Activated CD4-positive, alpha-beta memory T cell treated with anti-CD3 and anti-CD28 coated beads for 36 hours (primary cell): ENCODE results near the gene CYP26B1. TPM values are rescaled to one million over a fixed set of nuclear protein-coding genes. Genes with fewer than 3 reads are reported as not detected.

Source experiments
- CTCF ChIA-PET: fragments of 350-600 bp; sonication (Branson Sonifier 250); formaldehyde crosslinking; loops from one replicate; lab custom pipeline; 2021; ENCODE audit warnings: antibody characterized with exemption, inconsistent platforms; lab: Charles Lee
- POLR2A ChIA-PET: fragments of 350-600 bp; sonication (Branson Sonifier 250); formaldehyde crosslinking; loops from one replicate; lab custom pipeline; 2021; ENCODE audit warnings: antibody characterized with exemption; lab: Charles Lee
- DNase-seq: peaks from one replicate; pipeline ENCODE4 v3.0.0-alpha.2; 2020
- H3K27ac Mint-ChIP-seq: one replicate; pipeline ENCODE4 v1.8.0; 2021; ENCODE audit warnings: mixed read lengths
- H3K27me3 Mint-ChIP-seq: one replicate; pipeline ENCODE4 v1.8.0; 2021; ENCODE audit warnings: mixed read lengths
- H3K36me3 Mint-ChIP-seq: one replicate; pipeline ENCODE4 v1.8.0; 2021; ENCODE audit warnings: mixed read lengths
- H3K4me1 Mint-ChIP-seq: one replicate; pipeline ENCODE4 v1.8.0; 2021; ENCODE audit warnings: low read depth, mixed read lengths
- H3K4me3 Mint-ChIP-seq: one replicate; pipeline ENCODE4 v1.8.0; 2021; ENCODE audit warnings: mild to moderate bottlenecking, mixed read lengths
- H3K9me3 Mint-ChIP-seq: one replicate; pipeline ENCODE4 v1.8.0; 2021; ENCODE audit warnings: mixed read lengths
- intact Hi-C: fragments of 100-400 bp; cut with micrococcal nuclease; formaldehyde crosslinking; loops from one replicate; pipeline ENCODE4 v1.15.1; 2023
- total RNA-seq, 2 experiments: library from RNA; stranded (reverse); gene quantifications; one replicate each; pipeline ENCODE4 v1.2.3, GENCODE V29; 2021

CYP26B1 gene
- total RNA-seq, 2 experiments from 2014 or later = not detected

DNA sequence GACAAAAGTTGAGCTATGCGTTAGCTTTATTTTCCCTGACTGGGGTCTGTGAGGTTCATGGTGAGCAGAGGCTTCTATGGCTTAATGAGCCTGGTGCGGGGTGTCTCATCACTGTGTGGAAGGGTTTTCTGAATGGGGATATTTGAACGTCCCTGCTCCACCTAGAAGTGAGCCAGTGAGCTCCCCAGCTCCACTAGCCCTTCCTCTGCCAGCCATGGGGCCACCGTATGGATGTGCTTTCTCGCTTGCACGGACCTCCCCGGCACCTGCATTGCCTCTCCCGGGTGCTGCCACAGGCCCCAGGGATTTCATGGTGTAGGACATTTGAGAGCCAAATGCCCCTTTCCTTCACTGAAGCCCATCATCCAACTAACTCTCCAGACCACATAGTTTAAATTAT is 37.8 kb downstream of the CYP26B1 start:
- no peak for DNase-seq
- intact Hi-C loops = no loop called here
- H3K9me3 Mint-ChIP-seq = no peaks in the 10 kb centered on the region
- H3K4me3 Mint-ChIP-seq = no peak overlapping the region
- ChIA-PET CTCF (no interaction called here), POLR2A (no interaction called here)
- H3K36me3 Mint-ChIP-seq = no peaks in the 10 kb centered on the region
- H3K27ac Mint-ChIP-seq = no peak overlapping the region
- H3K4me1 Mint-ChIP-seq = no peaks in the 10 kb centered on the region
- peaks cover 7% of the 10 kb centered on the region for H3K27me3 Mint-ChIP-seq

GRCh38 chr2:72109291-72109690 is 38.4 kb downstream of the CYP26B1 start:
- H3K27me3 Mint-ChIP-seq = peaks cover 7% of the 10 kb centered on the region
- H3K4me1 Mint-ChIP-seq = no peaks in the 10 kb centered on the region
- no peak for DNase-seq
- no peaks in the 10 kb centered on the region for H3K9me3 Mint-ChIP-seq
- CTCF ChIA-PET = no interaction called here
- no peaks in the 10 kb centered on the region for H3K36me3 Mint-ChIP-seq
- POLR2A ChIA-PET = no interaction called here
- intact Hi-C loops = no loop called here
- no peak overlapping the region for H3K27ac Mint-ChIP-seq
- H3K4me3 Mint-ChIP-seq = no peak overlapping the region

DNA sequence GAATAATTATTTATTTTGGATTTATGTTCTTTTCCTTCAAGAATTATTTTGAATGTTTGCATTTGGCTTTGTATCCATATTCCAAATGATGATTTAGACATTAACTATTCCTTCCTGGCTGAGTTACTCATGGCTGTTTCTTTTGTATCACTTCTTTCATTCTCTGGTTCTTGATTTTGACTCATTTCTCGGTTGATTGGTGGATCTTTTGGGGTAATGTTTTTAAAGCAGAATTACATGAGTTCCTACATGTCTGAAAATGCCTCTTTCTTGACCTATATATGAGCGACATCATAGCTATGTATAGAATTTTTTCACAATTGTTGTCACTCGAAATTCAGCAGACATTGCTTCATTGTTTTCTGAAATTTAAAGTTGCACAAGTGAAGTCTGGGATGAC is 39.5 kb downstream of the CYP26B1 start:
- H3K36me3 Mint-ChIP-seq = no peaks in the 10 kb centered on the region
- H3K27ac Mint-ChIP-seq = no peak overlapping the region
- peaks cover 9% of the 10 kb centered on the region for H3K27me3 Mint-ChIP-seq
- ChIA-PET POLR2A (no interaction called here), CTCF (no interaction called here)
- H3K9me3 Mint-ChIP-seq = no peaks in the 10 kb centered on the region
- intact Hi-C loops = no loop called here
- H3K4me1 Mint-ChIP-seq = no peaks in the 10 kb centered on the region
- DNase-seq = no peak
- no peak overlapping the region for H3K4me3 Mint-ChIP-seq

DNA sequence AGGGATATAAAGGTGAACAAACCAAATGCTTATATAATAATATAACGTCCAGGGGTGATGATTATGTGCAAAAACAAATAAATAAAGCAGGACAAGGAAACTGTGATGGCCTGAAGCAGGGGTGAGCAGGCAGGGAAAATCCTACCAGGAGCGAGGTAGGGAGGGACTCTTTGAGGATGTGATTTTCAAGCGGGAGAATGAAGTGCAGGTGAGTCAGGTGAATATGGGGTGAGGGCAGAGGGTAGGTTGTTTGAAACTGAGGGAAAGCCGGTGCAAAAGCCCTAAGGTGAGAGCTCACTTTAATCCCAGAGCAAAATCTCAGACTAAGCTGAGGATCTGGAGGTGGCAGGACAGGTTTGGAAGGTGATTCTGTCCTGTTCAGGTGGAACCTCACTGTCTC is 40.7 kb downstream of the CYP26B1 start:
- no peaks in the 10 kb centered on the region for H3K4me1 Mint-ChIP-seq
- H3K36me3 Mint-ChIP-seq = no peaks in the 10 kb centered on the region
- no peak overlapping the region for H3K4me3 Mint-ChIP-seq
- DNase-seq = no peak
- CTCF ChIA-PET = no interaction called here
- intact Hi-C loops = no loop called here
- no peaks in the 10 kb centered on the region for H3K9me3 Mint-ChIP-seq
- no peak overlapping the region for H3K27ac Mint-ChIP-seq
- POLR2A ChIA-PET = no interaction called here
- H3K27me3 Mint-ChIP-seq = peaks cover 9% of the 10 kb centered on the region

DNA sequence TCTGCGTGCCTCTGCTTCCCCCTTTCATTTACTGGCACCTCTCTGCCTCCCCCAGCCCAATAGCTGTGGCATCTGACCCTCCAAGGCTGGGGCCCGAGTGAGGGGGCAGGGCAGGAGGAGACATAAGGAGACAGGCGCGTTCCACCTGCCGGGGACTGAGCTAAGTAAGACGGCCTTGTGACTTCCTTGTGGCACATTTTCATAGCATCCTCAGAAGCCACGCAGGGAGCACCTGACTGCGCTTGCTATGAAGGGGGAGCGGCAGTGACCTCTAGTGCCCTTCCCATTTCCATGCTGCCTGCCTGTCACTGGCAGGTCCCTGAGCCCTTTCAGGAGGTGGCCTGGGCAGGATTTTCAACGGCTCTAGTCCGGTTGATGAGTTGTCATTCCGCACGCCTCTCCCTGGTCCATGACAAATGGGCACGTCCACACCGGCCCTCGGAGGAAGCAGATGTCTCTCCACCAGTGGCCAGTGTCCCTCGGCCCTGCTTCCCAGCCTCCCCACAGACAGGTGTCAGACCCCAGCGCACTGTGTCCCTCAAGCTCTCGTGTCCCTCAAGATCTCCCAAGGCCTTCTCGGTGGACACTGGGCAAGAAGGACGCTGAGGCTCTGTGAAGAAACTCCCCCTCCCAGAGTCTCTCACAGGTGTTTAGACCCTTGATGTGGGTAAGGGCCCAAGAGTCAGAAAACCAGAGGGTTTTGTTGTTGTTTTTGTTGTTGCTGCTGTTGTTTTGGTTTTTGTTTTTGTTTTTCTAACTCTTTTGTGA is 42.7 kb downstream of the CYP26B1 start:
- POLR2A ChIA-PET = no interaction called here
- no peak overlapping the region for H3K27ac Mint-ChIP-seq

DNA sequence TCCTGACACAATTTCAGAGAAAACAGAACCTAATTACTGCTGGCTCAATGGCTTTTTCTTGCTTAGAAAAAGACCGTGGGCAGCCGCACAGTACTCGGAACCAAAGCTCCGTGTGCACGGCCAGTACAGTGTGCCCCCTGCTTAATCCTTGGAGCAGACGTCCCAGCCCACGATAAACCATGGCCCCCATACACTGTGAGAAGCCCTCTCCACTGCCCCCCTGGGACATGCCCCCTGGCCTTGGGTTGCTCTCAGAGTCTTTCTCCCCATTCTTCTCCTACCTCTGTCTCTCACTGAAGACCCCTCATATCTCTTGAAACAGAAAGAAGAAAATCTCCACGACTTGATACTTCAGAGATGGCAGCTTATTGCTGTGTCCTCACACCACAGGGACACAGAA is 44.0 kb downstream of the CYP26B1 start:
- Mint-ChIP-seq H3K4me3 (no peak overlapping the region), H3K9me3 (no peaks in the 10 kb centered on the region), H3K27me3 (peaks cover 14% of the 10 kb centered on the region), H3K27ac (no peak overlapping the region), H3K4me1 (no peaks in the 10 kb centered on the region), H3K36me3 (no peaks in the 10 kb centered on the region)
- POLR2A ChIA-PET = no interaction called here
- no peak for DNase-seq
- CTCF ChIA-PET = no interaction called here
- intact Hi-C loops = no loop called here

More for the DNA sequence above, 42.7 kb downstream of the CYP26B1 start:
- no peaks in the 10 kb centered on the region for H3K9me3 Mint-ChIP-seq
- CTCF ChIA-PET = interaction anchor here (0.6 kb wide), 1 partner anchor 556 kb away, joined by 3 read pairs; no protein-coding TSS in a partner anchor
- peaks cover 8% of the 10 kb centered on the region for H3K27me3 Mint-ChIP-seq
- H3K4me1 Mint-ChIP-seq = no peaks in the 10 kb centered on the region
- no peaks in the 10 kb centered on the region for H3K36me3 Mint-ChIP-seq
- H3K4me3 Mint-ChIP-seq = no peak overlapping the region
- intact Hi-C loops = no loop called here
- DNase-seq = no peak

- ChIA-PET POLR2A (no interaction called here), CTCF (no interaction called here)
- Mint-ChIP-seq H3K9me3 (no peaks in the 10 kb centered on the region), H3K4me1 (no peaks in the 10 kb centered on the region), H3K27ac (no peak overlapping the region), H3K27me3 (peaks cover 12% of the 10 kb centered on the region), H3K36me3 (no peaks in the 10 kb centered on the region), H3K4me3 (no peak overlapping the region)
- intact Hi-C loops = no loop called here
- no peak for DNase-seq
Observed at GRCh38 chr2:72103161-72103560, 44.5 kb downstream of the CYP26B1 start.

DNA sequence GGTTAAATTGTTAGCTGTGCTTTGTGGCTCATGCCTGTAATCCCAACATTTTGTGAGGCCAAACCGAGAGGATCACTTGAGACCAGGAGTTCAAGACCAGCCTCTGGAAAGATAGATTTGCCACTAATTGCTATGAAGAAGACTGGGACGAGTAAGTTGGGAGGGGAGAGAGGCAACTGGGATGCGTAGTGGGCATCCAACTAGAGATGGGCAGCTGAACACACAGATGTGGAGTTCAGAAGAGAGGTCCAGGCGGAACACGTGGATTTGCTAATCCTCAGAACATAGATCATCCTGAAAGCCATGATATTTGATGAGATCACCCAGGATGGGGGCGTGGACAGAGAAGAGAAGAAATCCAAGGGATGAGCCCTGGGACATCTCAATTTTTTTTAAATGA is 48.7 kb downstream of the CYP26B1 start:
- Mint-ChIP-seq H3K9me3 (no peaks in the 10 kb centered on the region), H3K4me1 (no peaks in the 10 kb centered on the region), H3K36me3 (no peaks in the 10 kb centered on the region), H3K27ac (no peak overlapping the region), H3K27me3 (peaks cover 10% of the 10 kb centered on the region), H3K4me3 (no peak overlapping the region)
- intact Hi-C loops = no loop called here
- ChIA-PET POLR2A (no interaction called here), CTCF (no interaction called here)
- DNase-seq = no peak

GRCh38 chr2:72097276-72097675 is 50.4 kb downstream of the CYP26B1 start:
- no peaks in the 10 kb centered on the region for H3K9me3 Mint-ChIP-seq
- intact Hi-C loops = no loop called here

DNA sequence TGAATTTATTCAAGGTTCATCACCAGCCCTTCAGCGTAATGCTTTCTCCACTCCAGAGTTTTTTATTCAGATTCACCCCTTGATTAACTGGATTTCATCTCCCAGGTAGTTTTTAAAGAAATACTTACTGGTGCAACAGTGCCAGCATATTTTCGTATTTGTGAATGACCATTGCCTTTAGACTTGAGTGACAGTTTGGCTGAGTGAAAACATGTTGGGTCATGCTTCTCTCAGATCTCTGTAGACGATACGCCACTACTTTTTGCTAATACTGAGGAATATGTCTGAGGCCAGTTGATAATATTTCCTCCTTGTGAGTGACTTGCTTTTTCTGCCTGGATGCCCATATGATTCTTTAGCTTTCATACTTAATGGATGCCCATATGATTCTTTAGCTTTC is 51.5 kb downstream of the CYP26B1 start:
- no peaks in the 10 kb centered on the region for H3K36me3 Mint-ChIP-seq
- DNase-seq = no peak
- no peak overlapping the region for H3K4me3 Mint-ChIP-seq
- H3K27ac Mint-ChIP-seq = no peak overlapping the region
- intact Hi-C loops = no loop called here
- no peaks in the 10 kb centered on the region for H3K9me3 Mint-ChIP-seq
- no peaks in the 10 kb centered on the region for H3K4me1 Mint-ChIP-seq
- peaks cover 8% of the 10 kb centered on the region for H3K27me3 Mint-ChIP-seq
- CTCF ChIA-PET = no interaction called here
- POLR2A ChIA-PET = no interaction called here

More at GRCh38 chr2:72097276-72097675, 50.4 kb downstream of the CYP26B1 start:
- no peak overlapping the region for H3K4me3 Mint-ChIP-seq
- no peaks in the 10 kb centered on the region for H3K4me1 Mint-ChIP-seq
- no peak for DNase-seq
- POLR2A ChIA-PET = no interaction called here
- H3K27ac Mint-ChIP-seq = no peak overlapping the region
- CTCF ChIA-PET = no interaction called here
- H3K36me3 Mint-ChIP-seq = no peaks in the 10 kb centered on the region
- H3K27me3 Mint-ChIP-seq = peaks cover 8% of the 10 kb centered on the region

DNA sequence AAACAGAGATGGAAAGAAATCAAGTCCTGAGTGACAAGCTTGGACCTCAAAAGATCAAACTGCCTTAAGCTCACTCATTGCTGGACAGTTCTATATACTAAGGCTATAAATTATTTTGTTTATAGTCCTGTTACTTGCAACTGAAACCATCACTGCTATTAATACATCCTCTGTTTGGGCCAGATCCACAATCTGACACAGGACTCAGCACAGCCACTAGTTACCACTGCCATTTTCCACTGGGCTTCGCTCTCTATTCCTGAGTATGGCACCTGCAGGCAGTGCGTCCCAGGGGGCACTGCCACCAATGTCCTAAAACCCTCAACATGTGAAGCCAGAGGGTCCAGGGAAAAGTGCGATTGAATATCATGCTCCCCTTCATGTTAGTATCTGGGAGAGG is 52.3 kb downstream of the CYP26B1 start:
- Mint-ChIP-seq H3K9me3 (no peaks in the 10 kb centered on the region), H3K27me3 (peaks cover 8% of the 10 kb centered on the region), H3K36me3 (no peaks in the 10 kb centered on the region), H3K4me3 (no peak overlapping the region), H3K4me1 (no peaks in the 10 kb centered on the region), H3K27ac (no peak overlapping the region)
- POLR2A ChIA-PET = no interaction called here
- CTCF ChIA-PET = no interaction called here
- intact Hi-C loops = no loop called here
- no peak for DNase-seq

GRCh38 chr2:72094701-72095100 is 53.0 kb downstream of the CYP26B1 start:
- no peaks in the 10 kb centered on the region for H3K36me3 Mint-ChIP-seq
- intact Hi-C loops = no loop called here
- no peaks in the 10 kb centered on the region for H3K9me3 Mint-ChIP-seq
- CTCF ChIA-PET = no interaction called here
- peaks cover 6% of the 10 kb centered on the region for H3K27me3 Mint-ChIP-seq
- no peak overlapping the region for H3K27ac Mint-ChIP-seq
- DNase-seq = no peak
- H3K4me1 Mint-ChIP-seq = no peaks in the 10 kb centered on the region
- POLR2A ChIA-PET = no interaction called here
- no peak overlapping the region for H3K4me3 Mint-ChIP-seq

GRCh38 chr2:72092111-72092510 is 55.6 kb downstream of the CYP26B1 start:
- H3K9me3 Mint-ChIP-seq = no peaks in the 10 kb centered on the region
- ChIA-PET POLR2A (no interaction called here), CTCF (no interaction called here)
- no peak for DNase-seq
- peaks cover 1% of the 10 kb centered on the region for H3K27me3 Mint-ChIP-seq
- no peak overlapping the region for H3K27ac Mint-ChIP-seq
- no peak overlapping the region for H3K4me3 Mint-ChIP-seq
- no peaks in the 10 kb centered on the region for H3K4me1 Mint-ChIP-seq
- intact Hi-C loops = no loop called here
- no peaks in the 10 kb centered on the region for H3K36me3 Mint-ChIP-seq
